ENCODE results near the gene CCDC184. TPM values are rescaled to one million over a fixed set of nuclear protein-coding genes. Genes with fewer than 3 reads are reported as not detected.

The CCDC184 gene
- total and polyA plus RNA-seq, 4 donors = 0.07 to 0.13 (median 0.08) TPM; not detected in 1

DNA sequence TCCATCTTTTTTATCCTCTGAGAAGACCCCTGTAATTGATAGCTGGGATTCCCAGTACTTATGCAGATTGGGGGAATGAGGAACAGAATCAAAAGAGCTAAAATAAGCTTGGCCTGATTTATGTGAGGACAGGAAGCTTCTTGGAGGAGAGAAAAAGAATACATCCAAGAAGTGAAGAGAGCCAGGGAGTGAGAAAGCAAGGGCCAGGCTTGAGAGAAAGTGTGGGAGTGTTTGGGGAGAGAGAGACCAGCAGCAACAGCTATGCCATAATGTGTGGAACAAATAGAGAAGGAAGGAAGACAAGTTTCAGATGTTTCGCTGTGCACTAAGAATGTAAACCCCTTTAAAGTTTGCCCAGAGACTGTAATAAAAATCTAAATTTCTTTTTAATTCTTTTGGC is 4.0 kb upstream of the CCDC184 start:
- no peak for DNase-seq (ENCODE audit: low spot score)
- H3K36me3 ChIP-seq (ENCODE audit: control insufficient read depth in 4 of 4, insufficient read depth in 3 of 4, low read depth in 1 of 4, low read length in 3 of 4) = no peaks in the 10 kb centered on the region
- WGBS = 90% methylated on average over 1 of the region's 1 CpG
- H3K9me3 ChIP-seq (ENCODE audit: control insufficient read depth in 4 of 4, low read length in 3 of 4) = no peaks in the 10 kb centered on the region
- no peak overlapping the region for H3K9ac ChIP-seq (ENCODE audit: low read depth in 1 of 2, low read length in 2 of 2)
- H3K27me3 ChIP-seq (ENCODE audit: control insufficient read depth in 4 of 4, insufficient read depth in 4 of 4, low read length in 3 of 4) = peaks cover 3 to 12% (median 5%) of the 10 kb centered on the region in 4 donors
- peaks cover 3 to 17% (median 8%) of the 10 kb centered on the region in 4 donors for H3K4me1 ChIP-seq (ENCODE audit: control insufficient read depth in 4 of 4, insufficient read depth in 4 of 4, low read length in 3 of 4)
- H3K27ac ChIP-seq (ENCODE audit: low read depth in 1 of 2, low read length in 2 of 2) = no peak overlapping the region
- H3K4me3 ChIP-seq (ENCODE audit: low read depth in 1 of 3, low read length in 3 of 3) = no peak overlapping the region
- no peak for TF ChIP-seq HNF4G (IDR thresholded peaks at IDR 0.05)
- TF ChIP-seq GABPA (IDR thresholded peaks at IDR 0.05 in 1 of 2, conservative IDR thresholded peaks at IDR 0.05 in 1 of 2) = no peak
- TF ChIP-seq, protein P1, sequence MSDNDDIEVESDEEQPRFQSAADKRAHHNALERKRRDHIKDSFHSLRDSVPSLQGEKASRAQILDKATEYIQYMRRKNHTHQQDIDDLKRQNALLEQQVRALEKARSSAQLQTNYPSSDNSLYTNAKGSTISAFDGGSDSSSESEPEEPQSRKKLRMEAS (IDR thresholded peaks at IDR 0.05) = no peak

DNA sequence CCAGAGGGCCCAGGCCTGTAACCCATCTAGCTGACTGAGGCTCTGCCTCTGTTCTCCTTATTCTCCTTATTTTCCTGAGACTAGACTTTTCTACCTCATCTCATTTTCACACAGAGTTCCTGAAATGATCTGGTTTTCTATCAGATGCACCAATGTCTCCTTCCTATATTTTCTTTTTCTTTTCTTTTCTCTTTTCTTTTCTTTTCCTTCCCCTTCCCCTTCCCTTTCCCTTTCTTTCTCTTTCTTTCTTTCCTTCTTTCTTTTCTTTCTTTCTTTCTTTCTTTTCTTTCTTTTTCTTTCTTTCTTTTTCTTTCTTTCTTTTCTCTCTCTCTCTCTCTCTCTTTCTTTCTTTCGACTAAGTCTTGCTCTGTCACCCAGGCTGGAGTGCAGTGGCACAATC is 3.0 kb upstream of the CCDC184 start:
- no peak overlapping the region for H3K4me3 ChIP-seq (ENCODE audit: low read depth in 1 of 3, low read length in 3 of 3)
- TF ChIP-seq GABPA (IDR thresholded peaks at IDR 0.05 in 1 of 2, conservative IDR thresholded peaks at IDR 0.05 in 1 of 2) = no peak
- TF ChIP-seq RXRA (IDR thresholded peaks at IDR 0.05) = no peak
- TF ChIP-seq SP1 (IDR thresholded peaks at IDR 0.05) = no peak
- TF ChIP-seq YY1 (IDR thresholded peaks at IDR 0.05) = no peak
- no peak for TF ChIP-seq TAF1 (conservative IDR thresholded peaks at IDR 0.05)
- TF ChIP-seq ATF3 (IDR thresholded peaks at IDR 0.05) = no peak
- TF ChIP-seq NR2F2 (IDR thresholded peaks at IDR 0.05) = no peak
- TF ChIP-seq FOXA2 (IDR thresholded peaks at IDR 0.05) = no peak
- no peak for TF ChIP-seq ZBTB33 (IDR thresholded peaks at IDR 0.05)
- TF ChIP-seq HNF4G (IDR thresholded peaks at IDR 0.05) = no peak
- TF ChIP-seq EGR1 (IDR thresholded peaks at IDR 0.05; ENCODE audit: low read depth in 2 of 2) = no peak
- H3K27ac ChIP-seq (ENCODE audit: low read depth in 1 of 2, low read length in 2 of 2) = no peak overlapping the region
- H3K27me3 ChIP-seq (ENCODE audit: control insufficient read depth in 4 of 4, insufficient read depth in 4 of 4, low read length in 3 of 4) = peaks cover 3 to 16% (median 5%) of the 10 kb centered on the region in 4 donors
- 77% methylated on average over 1 of the region's 1 CpG for WGBS
- H3K9me3 ChIP-seq (ENCODE audit: control insufficient read depth in 4 of 4, low read length in 3 of 4) = no peaks in the 10 kb centered on the region
- H3K4me1 ChIP-seq (ENCODE audit: control insufficient read depth in 4 of 4, insufficient read depth in 4 of 4, low read length in 3 of 4) = peaks cover 3 to 17% (median 8%) of the 10 kb centered on the region in 4 donors
- no peaks in the 10 kb centered on the region for H3K36me3 ChIP-seq (ENCODE audit: control insufficient read depth in 4 of 4, insufficient read depth in 3 of 4, low read depth in 1 of 4, low read length in 3 of 4)
- H3K9ac ChIP-seq (ENCODE audit: low read depth in 1 of 2, low read length in 2 of 2) = no peak overlapping the region
- no peak for DNase-seq (ENCODE audit: low spot score)

DNA sequence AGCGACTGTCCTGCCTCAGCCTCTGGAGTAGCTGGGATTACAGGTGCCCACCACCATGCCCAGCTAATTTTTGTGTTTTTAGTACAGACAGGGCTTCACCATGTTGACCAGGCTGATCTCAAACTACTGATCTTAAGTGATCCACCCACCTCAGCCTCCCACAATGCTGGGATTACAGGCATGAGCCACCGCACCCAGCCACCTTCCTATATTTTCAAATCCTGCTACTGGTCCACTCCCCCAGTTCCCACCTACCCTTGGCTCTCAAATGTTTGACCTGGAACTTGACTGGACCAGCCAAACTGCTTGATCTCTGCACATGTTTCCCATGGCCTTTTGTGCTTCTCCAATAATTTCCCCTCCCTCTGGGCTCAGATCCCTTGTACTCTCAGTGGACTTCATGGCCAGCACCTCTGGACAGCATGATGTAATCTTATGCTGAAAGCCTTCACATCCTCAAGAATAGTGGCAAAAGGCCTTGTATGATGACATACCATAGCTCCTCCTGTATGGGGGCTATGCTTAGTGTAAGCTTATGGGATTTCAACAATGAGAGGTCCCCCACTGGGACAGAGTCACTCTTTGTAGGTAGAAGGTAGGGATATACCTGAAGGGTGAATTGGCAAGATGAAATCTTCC is 2.5 kb upstream of the CCDC184 start:
- Histone ChIP-seq H3K36me3 (ENCODE audit: control insufficient read depth in 4 of 4, insufficient read depth in 3 of 4, low read depth in 1 of 4, low read length in 3 of 4) (no peaks in the 10 kb centered on the region), H3K9me3 (ENCODE audit: control insufficient read depth in 4 of 4, low read length in 3 of 4) (no peaks in the 10 kb centered on the region), H3K4me1 (ENCODE audit: control insufficient read depth in 4 of 4, insufficient read depth in 4 of 4, low read length in 3 of 4) (peaks cover 3 to 17% (median 8%) of the 10 kb centered on the region in 4 donors), H3K27me3 (ENCODE audit: control insufficient read depth in 4 of 4, insufficient read depth in 4 of 4, low read length in 3 of 4) (peaks cover 3 to 16% (median 5%) of the 10 kb centered on the region in 4 donors), H3K4me3 (ENCODE audit: low read depth in 1 of 3, low read length in 3 of 3) (no peak overlapping the region), H3K27ac (ENCODE audit: low read depth in 1 of 2, low read length in 2 of 2) (no peak overlapping the region), H3K9ac (ENCODE audit: low read depth in 1 of 2, low read length in 2 of 2) (no peak overlapping the region)
- whole genome bisulfite sequencing = 88% methylated on average over 2 of the region's 2 CpGs
- DNase-seq (ENCODE audit: low spot score) = no peak
- no peak for TF ChIP-seq YY1 (IDR thresholded peaks at IDR 0.05)

Measured in liver (tissue), 9 donors.